K562 (cell line): ENCODE data around the gene CRABP2. TPM values are rescaled to one million over a fixed set of nuclear protein-coding genes. Genes with fewer than 3 reads are reported as not detected.
A peak's percentile ranks its signal among the peaks of the same experiment; 100 is the strongest.

Experiments
- ATAC-seq: fragments of 200-7000 bp; cut with Tn5 transposase; 3 replicates; pipeline ENCODE4 v1.9.1; 2020; ENCODE audit warnings: moderate library complexity
- BruUV-seq: library from RNA; stranded (reverse); fragments of 400-500 nt; replicated peaks from 2 replicates; lab custom pipeline; 2021; lab: Mats Ljungman, UMichigan
- CTCF ChIA-PET: fragments of 300-600 bp; formaldehyde crosslinking; extraction: SDS; loops from one replicate; lab custom pipeline; 2021; ENCODE audit warnings: low intra/inter-chr PET ratio; lab: Yijun Ruan, JAX
- POLR2A ChIA-PET: fragments of 300-600, 350-650 bp; sonication (Branson Sonifier 250); formaldehyde crosslinking; extraction: SDS; loops from one replicate; lab custom pipeline; 2021; ENCODE audit warnings: antibody characterized with exemption, inconsistent platforms; lab: Yijun Ruan, JAX
- DNase-seq, 4 experiments: peaks; one replicate each; pipeline versions ENCODE4 v3.0.0 to v3.0.0-alpha.2; 2011 to 2018; ENCODE audit warnings: low spot score in 3 of 4, mixed read lengths in 3 of 4; ENCODE audit errors: extremely low read depth in 1 of 4
- FAIRE-seq: peaks from 2 replicates; lab custom pipeline; 2011; peaks lifted over from hg19 to GRCh38; lab: Jason Lieb, UNC
- H2AFZ ChIP-seq: 2 replicates; pipeline ENCODE4 v1.6.0; 2011; ENCODE audit warnings: low read depth, low read length, control low read depth, inconsistent platforms
- H3K27ac ChIP-seq: fragments of 200-600 bp; 3 replicates; pipeline ENCODE4 v1.8.0; 2011; ENCODE audit warnings: low read depth, mild to moderate bottlenecking, control low read depth, inconsistent platforms, low read length, moderate library complexity, mixed read lengths; ENCODE audit errors: extremely low read depth
- H3K27me3 ChIP-seq, 2 experiments: fragments of 300-600 bp in 1 of 2; 2 replicates in 1 of 2; 3 replicates in 1 of 2; pipeline versions ENCODE4 v1.6.0 to v1.8.0; 2011; ENCODE audit warnings: inconsistent platforms in 2 of 2, low read length in 2 of 2, mild to moderate bottlenecking in 1 of 2, mixed read lengths in 1 of 2, moderate library complexity in 1 of 2; ENCODE audit not compliant: control insufficient read depth in 2 of 2, insufficient read depth in 2 of 2
- H3K36me3 ChIP-seq: fragments of 300-600 bp; 3 replicates; pipeline ENCODE4 v1.8.0; 2011; ENCODE audit warnings: mild to moderate bottlenecking, low read length, inconsistent platforms; ENCODE audit not compliant: control insufficient read depth, insufficient read depth
- H3K4me1 ChIP-seq, 2 experiments: fragments of 200-600 bp in 1 of 2; replicated peaks in 1 of 2; 2 replicates in 1 of 2; 3 replicates in 1 of 2; pipeline versions ENCODE4 v1.5.1 to v1.8.0; 2011; ENCODE audit warnings: inconsistent platforms in 2 of 2, low read length in 2 of 2, mild to moderate bottlenecking in 1 of 2, mixed read lengths in 1 of 2, moderate library complexity in 1 of 2; ENCODE audit not compliant: control insufficient read depth in 2 of 2, insufficient read depth in 2 of 2
- H3K4me2 ChIP-seq: 2 replicates; pipeline ENCODE4 v1.6.1; 2011; ENCODE audit warnings: low read length, control low read depth, inconsistent platforms, mixed read lengths; ENCODE audit not compliant: insufficient read depth
- H3K4me3 ChIP-seq: fragments of 200-600 bp; sonication (generic), shearing (Covaris generic); 2 replicates; pipeline ENCODE4 v1.5.1; 2016; ENCODE audit warnings: control low read depth, inconsistent platforms
- H3K79me2 ChIP-seq: fragments of 200-600 bp; 3 replicates; pipeline ENCODE4 v1.8.0; 2011; ENCODE audit warnings: low read length, inconsistent platforms; ENCODE audit not compliant: control insufficient read depth, insufficient read depth
- H3K9ac ChIP-seq, 2 experiments: 2 replicates each; pipeline versions ENCODE4 v1.6.0 to v1.6.1; 2011; ENCODE audit warnings: low read depth in 2 of 2, low read length in 2 of 2, control low read depth in 1 of 2, inconsistent platforms in 1 of 2, mild to moderate bottlenecking in 1 of 2, mixed read lengths in 1 of 2; ENCODE audit not compliant: insufficient read depth in 1 of 2
- H3K9me1 ChIP-seq: one replicate; pipeline ENCODE4 v1.6.0; 2011; ENCODE audit warnings: inconsistent platforms, mild to moderate bottlenecking, low read length, moderate library complexity; ENCODE audit not compliant: control insufficient read depth, insufficient read depth
- H3K9me3 ChIP-seq: replicated peaks from 2 replicates; pipeline ENCODE4 v1.5.1; 2011; ENCODE audit warnings: low read depth, low read length, inconsistent platforms; ENCODE audit not compliant: control insufficient read depth, insufficient read depth
- H4K20me1 ChIP-seq: replicated peaks from 2 replicates; pipeline ENCODE4 v1.6.1; 2011; ENCODE audit warnings: low read length, inconsistent platforms, mixed read lengths; ENCODE audit not compliant: control insufficient read depth, insufficient read depth
- CBFA2T3 ChIP-seq: fragments of 450-650 bp; IDR thresholded peaks from 2 replicates; pipeline ENCODE4 v1.6.1; 2017
- CREM ChIP-seq: IDR thresholded peaks from 2 replicates; pipeline ENCODE4 v1.6.1; 2014; ENCODE audit warnings: antibody characterized with exemption, low read depth
- DMBX1 ChIP-seq: fragments of 250-450 bp; sonication (Bioruptor Pico); IDR thresholded peaks from 2 replicates; pipeline ENCODE4 v1.8.0; 2022; ENCODE audit warnings: inconsistent platforms, mild to moderate bottlenecking, moderate library complexity, borderline replicate concordance
- EP400 ChIP-seq: fragments of 450-650 bp; IDR thresholded peaks from 2 replicates; pipeline ENCODE4 v1.6.1; 2017; ENCODE audit warnings: antibody characterized with exemption, mild to moderate bottlenecking, moderate library complexity
- GABPB1 ChIP-seq: sonication (generic); formaldehyde crosslinking; IDR thresholded peaks from 2 replicates; pipeline ENCODE4 v1.8.0; 2022; ENCODE audit warnings: mild to moderate bottlenecking, missing genetic modification reagents
- HNRNPK ChIP-seq: fragments of 200-400 bp; formaldehyde crosslinking; IDR thresholded peaks from one replicate; pipeline ENCODE4 v1.6.1; 2018; ENCODE audit warnings: mild to moderate bottlenecking, low read depth, low read length; ENCODE audit not compliant: poor library complexity, severe bottlenecking
- HNRNPLL ChIP-seq: fragments of 200-400 bp; formaldehyde crosslinking; IDR thresholded peaks from 2 replicates; pipeline ENCODE4 v1.6.1; 2017; ENCODE audit warnings: low read length, low read depth, mild to moderate bottlenecking; ENCODE audit not compliant: poor library complexity, severe bottlenecking
- NEUROD1 ChIP-seq: fragments of 150-350 bp; IDR thresholded peaks from 2 replicates; pipeline ENCODE4 v1.6.1; 2014; ENCODE audit warnings: borderline replicate concordance, low read length, low read depth; ENCODE audit not compliant: partially characterized antibody
- NFE2L1 ChIP-seq: fragments of 450-650 bp; IDR thresholded peaks from 2 replicates; pipeline ENCODE4 v1.6.1; 2016; ENCODE audit warnings: missing genetic modification characterization, low read depth, mild to moderate bottlenecking, missing compliant biosample characterization, moderate library complexity, borderline replicate concordance
- PHF20 ChIP-seq: fragments of 450-650 bp; IDR thresholded peaks from 2 replicates; pipeline ENCODE4 v1.6.1; 2018; ENCODE audit not compliant: partially characterized antibody
- POLR2H ChIP-seq: IDR thresholded peaks from 2 replicates; pipeline ENCODE4 v1.6.1; 2016; ENCODE audit warnings: missing genetic modification characterization, low read depth, mild to moderate bottlenecking, control low read depth, missing compliant biosample characterization, moderate library complexity
- TAF7 ChIP-seq: fragments of 450-650 bp; IDR thresholded peaks from 2 replicates; pipeline ENCODE4 v1.6.1; 2016; ENCODE audit warnings: missing genetic modification characterization, missing compliant biosample characterization
- ZBTB7A ChIP-seq: IDR thresholded peaks from 2 replicates; pipeline ENCODE4 v1.6.1; 2011; ENCODE audit warnings: low read depth, mild to moderate bottlenecking, low read length, moderate library complexity, borderline replicate concordance; ENCODE audit not compliant: control insufficient read depth
- ZNF589 ChIP-seq: fragments of 200-800 bp; sonication (Bioruptor generic); IDR thresholded peaks from 2 replicates; pipeline ENCODE4 v1.6.1; 2016; ENCODE audit warnings: low read depth, missing genetic modification characterization, missing compliant biosample characterization
- WGBS: fragments of 100-300 bp; shearing (Covaris generic); methylation state at CpG from one replicate; pipeline ENCODE4 v1.1.6; 2016; ENCODE audit warnings: low coverage, mixed read lengths; ENCODE audit not compliant: insufficient coverage; ENCODE audit errors: missing lambda C conversion rate; 5-methylcytosine and 5-hydroxymethylcytosine counted together
- in situ Hi-C: fragments of 300-500 bp; cut with MboI; formaldehyde crosslinking; loops from 4 replicates; pipeline ENCODE4 v1.15.0; 2018; ENCODE audit warnings: inconsistent platforms, mixed read lengths
- intact Hi-C: fragments of 100-400 bp; cut with micrococcal nuclease; formaldehyde crosslinking; loops from 2 replicates; pipeline ENCODE4 v1.14.2; 2022
- polyA plus RNA-seq, 8 experiments: library from polyadenylated mRNA; depleted of rRNA in 4 of 8; stranded (reverse) in 5 of 8; unstranded in 3 of 8; fragments of >200 nt; fragmentation: Nextera tagmentation in 2 of 8; fragmentation: Illumina TruSeq in 1 of 8; extraction: Ambion mirVana in 2 of 8; extraction: Trizol in 1 of 8; gene quantifications; 2 replicates each; pipeline versions ENCODE4 v1.2.1 to v1.2.3, GENCODE V29; 2011 to 2014; ENCODE audit warnings: inconsistent platforms in 1 of 8, missing spikeins in 1 of 8
- total RNA-seq, 7 experiments: library from RNA; depleted of rRNA in 6 of 7; stranded (reverse); fragments of >200 nt in 6 of 7; fragmentation: Illumina TruSeq in 2 of 7; extraction: Trizol in 2 of 7; gene quantifications; 2 replicates each; pipeline versions ENCODE4 v1.2.1 to v1.2.3, GENCODE V29; 2011 to 2021; ENCODE audit warnings: low replicate concordance in 1 of 7
- TF ChIP-seq, protein P1 (sequence below): fragments of 450-650 bp; formaldehyde crosslinking; IDR thresholded peaks from 2 replicates; pipeline ENCODE4 v1.4.0; 2022; ENCODE audit warnings: missing genetic modification characterization
- TF ChIP-seq, protein P2 (sequence below): fragments of 250-450 bp; sonication (Bioruptor Pico); IDR thresholded peaks from 2 replicates; pipeline ENCODE4 v1.5.0; 2020; ENCODE audit warnings: mild to moderate bottlenecking, borderline replicate concordance

CRABP2 gene
- total and polyA plus RNA-seq, 9 of the 15 experiments (the other 6 are each of a cell fraction or from before 2014, with no cell fraction given): 0.30 to 2.5 (median 0.82) TPM

DNA sequence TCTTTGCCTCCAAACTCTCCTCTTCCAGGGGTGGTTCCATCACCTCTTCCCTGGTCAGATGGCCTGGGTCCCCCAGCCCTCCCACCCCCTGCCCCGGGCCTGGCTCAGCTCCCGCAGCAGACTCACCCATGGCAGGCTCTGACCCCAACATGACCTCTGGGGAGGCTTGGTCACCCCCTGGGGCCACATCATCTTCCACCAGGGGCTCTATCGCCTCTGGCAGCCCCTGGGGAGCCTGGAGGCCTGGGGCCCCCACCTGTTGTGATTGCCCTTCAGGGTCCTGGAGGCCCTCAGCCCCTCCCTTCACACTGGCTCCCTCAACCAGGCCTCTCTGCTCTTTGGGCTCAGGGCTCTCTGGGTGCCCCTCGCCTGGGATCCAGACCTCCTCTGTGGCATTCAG lies 34.6 kb downstream of the CRABP2 start:
- Histone ChIP-seq H2AFZ (no peak overlapping the region), H3K4me3 (no peak overlapping the region), H3K4me1 (peaks cover 13 to 73% of the 10 kb centered on the region in 2 experiments; a peak in 4 of 5 replicates), H3K4me2 (no peak overlapping the region), H3K9me1 (no peaks in the 10 kb centered on the region), H3K36me3 (no peaks in the 10 kb centered on the region), H3K79me2 (no peaks in the 10 kb centered on the region), H3K9ac (peak overlapping the region in 1 of 2 experiments; percentile 87; a peak in 2 of 4 replicates), H4K20me1 (no peaks in the 10 kb centered on the region), H3K27me3 (no peaks in the 10 kb centered on the region), H3K27ac (no peak overlapping the region), H3K9me3 (no peaks in the 10 kb centered on the region)
- ChIA-PET CTCF (no interaction called here), POLR2A (interaction anchor here (0.6 to 2.9 kb wide), 2 partner anchors 9 to 289 kb away, joined by 3 to 18 read pairs; no protein-coding TSS in a partner anchor)
- FAIRE-seq (no peak), ATAC-seq (no peak), DNase-seq (peak in 2 of 4 experiments; percentile 42 to 57)
- 26% methylated on average over 3 of the region's 4 CpGs for WGBS
- TF ChIP-seq, protein P1, sequence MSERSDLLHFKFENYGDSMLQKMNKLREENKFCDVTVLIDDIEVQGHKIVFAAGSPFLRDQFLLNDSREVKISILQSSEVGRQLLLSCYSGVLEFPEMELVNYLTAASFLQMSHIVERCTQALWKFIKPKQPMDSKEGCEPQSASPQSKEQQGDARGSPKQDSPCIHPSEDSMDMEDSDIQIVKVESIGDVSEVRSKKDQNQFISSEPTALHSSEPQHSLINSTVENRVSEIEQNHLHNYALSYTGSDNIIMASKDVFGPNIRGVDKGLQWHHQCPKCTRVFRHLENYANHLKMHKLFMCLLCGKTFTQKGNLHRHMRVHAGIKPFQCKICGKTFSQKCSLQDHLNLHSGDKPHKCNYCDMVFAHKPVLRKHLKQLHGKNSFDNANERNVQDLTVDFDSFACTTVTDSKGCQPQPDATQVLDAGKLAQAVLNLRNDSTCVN (CRISPR knock-in tag): no peak
- TF ChIP-seq TAF7 (tag): no peak
- no peak for TF ChIP-seq NFE2L1 (tag)
- no peak for TF ChIP-seq NEUROD1
- no peak for TF ChIP-seq DMBX1 (CRISPR knock-in tag)
- TF ChIP-seq CREM: no peak
- no peak for TF ChIP-seq HNRNPK
- TF ChIP-seq ZBTB7A: peak; percentile 48; the same call in 1 of the 2 replicates
- no peak for TF ChIP-seq EP400
- no peak for TF ChIP-seq GABPB1 (CRISPR knock-in tag)
- TF ChIP-seq PHF20: no peak
- no peak for TF ChIP-seq HNRNPLL
- TF ChIP-seq POLR2H: no peak
- TF ChIP-seq CBFA2T3: peak; percentile 40; the same call in 1 of the 2 replicates
- TF ChIP-seq, protein P2, sequence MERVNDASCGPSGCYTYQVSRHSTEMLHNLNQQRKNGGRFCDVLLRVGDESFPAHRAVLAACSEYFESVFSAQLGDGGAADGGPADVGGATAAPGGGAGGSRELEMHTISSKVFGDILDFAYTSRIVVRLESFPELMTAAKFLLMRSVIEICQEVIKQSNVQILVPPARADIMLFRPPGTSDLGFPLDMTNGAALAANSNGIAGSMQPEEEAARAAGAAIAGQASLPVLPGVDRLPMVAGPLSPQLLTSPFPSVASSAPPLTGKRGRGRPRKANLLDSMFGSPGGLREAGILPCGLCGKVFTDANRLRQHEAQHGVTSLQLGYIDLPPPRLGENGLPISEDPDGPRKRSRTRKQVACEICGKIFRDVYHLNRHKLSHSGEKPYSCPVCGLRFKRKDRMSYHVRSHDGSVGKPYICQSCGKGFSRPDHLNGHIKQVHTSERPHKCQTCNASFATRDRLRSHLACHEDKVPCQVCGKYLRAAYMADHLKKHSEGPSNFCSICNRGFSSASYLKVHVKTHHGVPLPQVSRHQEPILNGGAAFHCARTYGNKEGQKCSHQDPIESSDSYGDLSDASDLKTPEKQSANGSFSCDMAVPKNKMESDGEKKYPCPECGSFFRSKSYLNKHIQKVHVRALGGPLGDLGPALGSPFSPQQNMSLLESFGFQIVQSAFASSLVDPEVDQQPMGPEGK (CRISPR knock-in tag): no peak
- TF ChIP-seq ZNF589 (CRISPR knock-in tag): no peak
- BruUV-seq: no TSS peak
- in situ Hi-C loops (no loop called here), intact Hi-C loops (no loop called here)
